B cell (primary cell): ENCODE data around the gene TSGA10. TPM values are rescaled to one million over a fixed set of nuclear protein-coding genes. Genes with fewer than 3 reads are reported as not detected.

Experiments
- ATAC-seq: fragments of 200-7000 bp; cut with Tn5 transposase; one replicate; pipeline ENCODE4 v1.10.0; 2021; ENCODE audit warnings: low read depth, mild to moderate bottlenecking, moderate number of reproducible peaks, moderate library complexity
- CTCF ChIA-PET: fragments of 350-600 bp; sonication (Branson Sonifier 250); formaldehyde crosslinking; loops from one replicate; lab custom pipeline; 2021; ENCODE audit warnings: antibody characterized with exemption, inconsistent platforms; lab: Charles Lee
- POLR2A ChIA-PET: fragments of 350-600 bp; sonication (Branson Sonifier 250); formaldehyde crosslinking; loops from one replicate; lab custom pipeline; 2021; ENCODE audit warnings: antibody characterized with exemption; lab: Charles Lee
- DNase-seq: peaks from one replicate; pipeline ENCODE4 v3.0.0; 2013
- H2AFZ ChIP-seq: 2 replicates; pipeline ENCODE4 v1.6.1; 2012; ENCODE audit warnings: mild to moderate bottlenecking, low read depth, low read length; ENCODE audit not compliant: insufficient read depth, poor library complexity, severe bottlenecking
- H3K27ac ChIP-seq, 2 donors: 1 replicate in 1 of 2; 2 replicates in 1 of 2; pipeline ENCODE4 v1.5.1; 2012 to 2013; ENCODE audit warnings: low read length in 2 of 2, mild to moderate bottlenecking in 2 of 2, moderate library complexity in 1 of 2
- H3K27me3 ChIP-seq, 4 experiments: fragments of 200-600 bp in 1 of 4; sonication (generic) in 1 of 4; replicated peaks in 1 of 4; 1 replicate in 2 of 4; 2 replicates in 2 of 4; pipeline versions ENCODE4 v1.6.1 to v1.7.0; 2013 to 2016; ENCODE audit warnings: low read length in 3 of 4, mild to moderate bottlenecking in 2 of 4, mixed read lengths in 1 of 4, moderate library complexity in 1 of 4; ENCODE audit not compliant: insufficient read depth in 4 of 4, control insufficient read depth in 3 of 4; ENCODE audit errors: control extremely low read depth in 1 of 4
- H3K36me3 ChIP-seq, 2 experiments: replicated peaks in 1 of 2; 1 replicate in 1 of 2; 2 replicates in 1 of 2; pipeline versions ENCODE4 v1.6.1 to v1.7.1; 2013; ENCODE audit warnings: low read length in 1 of 2; ENCODE audit not compliant: insufficient read depth in 2 of 2, control insufficient read depth in 1 of 2; ENCODE audit errors: control extremely low read depth in 1 of 2, extremely low read depth in 1 of 2
- H3K4me1 ChIP-seq, 2 donors: fragments of 200-600 bp in 1 of 2; sonication (generic) in 1 of 2; 1 replicate in 1 of 2; 2 replicates in 1 of 2; pipeline versions ENCODE4 v1.5.1 to v1.6.1; 2013 to 2017; ENCODE audit warnings: low read length in 2 of 2; ENCODE audit not compliant: control insufficient read depth in 2 of 2, insufficient read depth in 2 of 2
- H3K4me2 ChIP-seq: replicated peaks from 2 replicates; pipeline ENCODE3; 2012; ENCODE audit warnings: mild to moderate bottlenecking, low read depth, low read length; ENCODE audit not compliant: poor library complexity, severe bottlenecking
- H3K4me3 ChIP-seq, 5 experiments: fragments of 200-600 bp in 1 of 5; sonication (generic) in 1 of 5; 1 replicate in 3 of 5; 2 replicates in 2 of 5; pipeline versions ENCODE4 v1.5.1 to v1.7.0; 2011 to 2016; ENCODE audit warnings: low read length in 4 of 5, mild to moderate bottlenecking in 4 of 5, low read depth in 2 of 5, control low read depth in 1 of 5, moderate library complexity in 1 of 5; ENCODE audit not compliant: insufficient read depth in 1 of 5; ENCODE audit errors: control extremely low read depth in 1 of 5, extremely low read depth in 1 of 5
- H3K79me2 ChIP-seq: fragments of 200-600 bp; sonication (generic); one replicate; pipeline ENCODE4 v1.6.0; 2016; ENCODE audit warnings: low read length; ENCODE audit not compliant: control insufficient read depth, insufficient read depth
- H3K9ac ChIP-seq: fragments of 200-600 bp; sonication (generic); 2 replicates; pipeline ENCODE4 v1.6.1; 2017; ENCODE audit warnings: mild to moderate bottlenecking, low read length, moderate library complexity
- H3K9me3 ChIP-seq, 3 donors: one replicate each; pipeline versions ENCODE4 v1.6.1 to v1.7.1; 2013; ENCODE audit warnings: low read length in 2 of 3; ENCODE audit not compliant: control insufficient read depth in 2 of 3, insufficient read depth in 1 of 3; ENCODE audit errors: control extremely low read depth in 1 of 3
- H4K20me1 ChIP-seq: 2 replicates; pipeline ENCODE4 v1.6.0; 2012; ENCODE audit warnings: mild to moderate bottlenecking, low read length; ENCODE audit not compliant: insufficient read depth, control insufficient read depth, poor library complexity, severe bottlenecking
- H3K27ac Mint-ChIP-seq: one replicate; pipeline ENCODE4 v1.8.0; 2021; ENCODE audit warnings: mixed read lengths
- H3K27me3 Mint-ChIP-seq: one replicate; pipeline ENCODE4 v1.8.0; 2021; ENCODE audit warnings: mixed read lengths
- H3K4me1 Mint-ChIP-seq: one replicate; pipeline ENCODE4 v1.8.0; 2021; ENCODE audit warnings: mixed read lengths
- H3K4me3 Mint-ChIP-seq: one replicate; pipeline ENCODE4 v1.8.0; 2021; ENCODE audit warnings: mixed read lengths
- H3K9me3 Mint-ChIP-seq: one replicate; pipeline ENCODE4 v1.8.0; 2022; ENCODE audit warnings: mixed read lengths; ENCODE audit not compliant: insufficient read depth
- CTCF ChIP-seq: fragments of 200-600 bp; IDR thresholded peaks from one replicate; pipeline ENCODE4 v1.8.0; 2022; ENCODE audit warnings: antibody characterized with exemption, mild to moderate bottlenecking
- EZH2 ChIP-seq: IDR thresholded peaks from 2 replicates; pipeline ENCODE4 v1.6.1; 2012; ENCODE audit warnings: borderline replicate concordance, low read depth, mild to moderate bottlenecking, moderate library complexity, low read length; ENCODE audit not compliant: insufficient read depth, poor library complexity, severe bottlenecking
- WGBS: methylation state at CpG from one replicate; pipeline ENCODE4 v1.1.5; 2013; ENCODE audit warnings: missing lambda C conversion rate; ENCODE audit not compliant: insufficient coverage; 5-methylcytosine and 5-hydroxymethylcytosine counted together
- intact Hi-C: fragments of 100-400 bp; cut with micrococcal nuclease; formaldehyde crosslinking; loops from one replicate; pipeline ENCODE4 v1.10.0; 2022
- polyA plus RNA-seq: library from polyadenylated mRNA; depleted of rRNA; stranded (reverse); fragments of >200 nt; gene quantifications from 2 replicates; pipeline ENCODE4 v1.2.3, GENCODE V29; 2012
- total RNA-seq, 2 donors: library from RNA; stranded (reverse); fragments of 120-200 nt in 1 of 2; gene quantifications; 1 replicate in 1 of 2; 2 replicates in 1 of 2; pipeline versions ENCODE4 v1.2.3 to v1.2.4, GENCODE V29; 2013 to 2022

The TSGA10 gene
- total and polyA plus RNA-seq, 2 donors (not counting 1 experiment from before 2014, with no cell fraction given): 4.6 to 39.6 TPM

GRCh38 chr2:99106913-99107312 lies 47.8 kb downstream of the TSGA10 start:
- no peak overlapping the region for H2AFZ ChIP-seq
- CTCF ChIA-PET: interaction anchor here (1.1 kb wide), 1 partner anchor 55 kb away, joined by 4 read pairs; no protein-coding TSS in a partner anchor
- Mint-ChIP-seq H3K4me1 (no peaks in the 10 kb centered on the region), H3K9me3 (no peaks in the 10 kb centered on the region), H3K4me3 (no peak overlapping the region), H3K27me3 (no peaks in the 10 kb centered on the region), H3K27ac (no peak overlapping the region)
- no peak overlapping the region for H3K9ac ChIP-seq
- intact Hi-C loops: no loop called here
- DNase-seq (no peak), ATAC-seq (no peak)
- H4K20me1 ChIP-seq: no peaks in the 10 kb centered on the region
- no peak for TF ChIP-seq CTCF
- TF ChIP-seq EZH2: no peak
- no peak overlapping the region for H3K4me2 ChIP-seq
- H3K79me2 ChIP-seq: no peaks in the 10 kb centered on the region
- POLR2A ChIA-PET: no interaction called here
- H3K9me3 ChIP-seq: peaks cover 0 to 1% (median 0%) of the 10 kb centered on the region in 3 donors
- no peaks in the 10 kb centered on the region for H3K27me3 ChIP-seq
- no peak overlapping the region for H3K27ac ChIP-seq
- WGBS: 32% methylated on average over 2 of the region's 2 CpGs
- no peaks in the 10 kb centered on the region for H3K36me3 ChIP-seq
- no peaks in the 10 kb centered on the region for H3K4me1 ChIP-seq
- H3K4me3 ChIP-seq: no peak overlapping the region

GRCh38 chr2:99104006-99104405 lies 50.7 kb downstream of the TSGA10 start:
- Histone ChIP-seq H3K4me3 (no peak overlapping the region), H3K9ac (no peak overlapping the region), H3K36me3 (no peaks in the 10 kb centered on the region), H4K20me1 (no peaks in the 10 kb centered on the region), H3K79me2 (no peaks in the 10 kb centered on the region), H3K4me2 (no peak overlapping the region), H3K9me3 (no peaks in the 10 kb centered on the region), H3K27me3 (no peaks in the 10 kb centered on the region), H3K4me1 (no peaks in the 10 kb centered on the region), H3K27ac (no peak overlapping the region), H2AFZ (no peak overlapping the region)
- POLR2A ChIA-PET: no interaction called here
- DNase-seq (no peak), ATAC-seq (no peak)
- 100% methylated on average over 2 of the region's 2 CpGs for WGBS
- intact Hi-C loops: no loop called here
- H3K4me3 Mint-ChIP-seq: no peak overlapping the region
- no peaks in the 10 kb centered on the region for H3K27me3 Mint-ChIP-seq
- H3K27ac Mint-ChIP-seq: no peak overlapping the region
- no peaks in the 10 kb centered on the region for H3K9me3 Mint-ChIP-seq
- CTCF ChIA-PET: interaction anchor here (1.4 kb wide), 1 partner anchor 76 kb away, joined by 3 read pairs; no protein-coding TSS in a partner anchor
- no peaks in the 10 kb centered on the region for H3K4me1 Mint-ChIP-seq
- TF ChIP-seq CTCF (no peak), EZH2 (no peak)
